GF-D8 (cell line): Measurements from ENCODE around the gene ZNF37A.
"Not testable (repeated sequence)": the region's sequence is repeated elsewhere in the genome, so short reads cannot be mapped to it uniquely, and the experiment has no call there.

Source experiments
- DNase-seq: peaks from one replicate; lab custom pipeline; 2025; lab: John Stamatoyannopoulos, UW

ZNF37A gene

DNA sequence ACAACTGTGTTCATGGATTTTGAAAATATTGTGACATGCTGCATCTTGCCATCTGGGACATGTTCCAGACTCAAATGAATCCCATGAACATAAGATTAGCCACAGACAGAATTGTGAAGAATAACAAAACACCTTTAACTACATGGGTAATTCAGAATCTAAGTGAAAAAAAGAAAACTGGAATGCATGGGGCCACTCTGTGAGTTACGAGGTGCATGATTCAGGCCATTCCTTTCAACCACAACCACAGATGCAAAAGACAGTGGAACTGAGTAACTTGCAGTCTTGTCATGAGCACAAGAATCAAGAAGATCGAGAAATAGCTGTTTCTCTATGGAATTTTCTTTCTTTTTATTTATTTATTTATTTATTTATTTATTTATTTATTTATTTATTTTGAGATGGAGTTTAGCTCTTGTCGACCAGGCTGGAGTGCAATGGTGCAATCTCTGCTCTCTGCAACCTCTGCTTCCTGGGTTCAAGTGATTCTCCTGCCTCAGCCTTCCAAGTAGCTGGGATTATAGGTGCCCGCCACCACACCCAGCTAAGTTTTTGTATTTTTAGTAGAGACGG lies 56.8 kb downstream of the ZNF37A start:
- not testable (repeated sequence) for DNase-seq

DNA sequence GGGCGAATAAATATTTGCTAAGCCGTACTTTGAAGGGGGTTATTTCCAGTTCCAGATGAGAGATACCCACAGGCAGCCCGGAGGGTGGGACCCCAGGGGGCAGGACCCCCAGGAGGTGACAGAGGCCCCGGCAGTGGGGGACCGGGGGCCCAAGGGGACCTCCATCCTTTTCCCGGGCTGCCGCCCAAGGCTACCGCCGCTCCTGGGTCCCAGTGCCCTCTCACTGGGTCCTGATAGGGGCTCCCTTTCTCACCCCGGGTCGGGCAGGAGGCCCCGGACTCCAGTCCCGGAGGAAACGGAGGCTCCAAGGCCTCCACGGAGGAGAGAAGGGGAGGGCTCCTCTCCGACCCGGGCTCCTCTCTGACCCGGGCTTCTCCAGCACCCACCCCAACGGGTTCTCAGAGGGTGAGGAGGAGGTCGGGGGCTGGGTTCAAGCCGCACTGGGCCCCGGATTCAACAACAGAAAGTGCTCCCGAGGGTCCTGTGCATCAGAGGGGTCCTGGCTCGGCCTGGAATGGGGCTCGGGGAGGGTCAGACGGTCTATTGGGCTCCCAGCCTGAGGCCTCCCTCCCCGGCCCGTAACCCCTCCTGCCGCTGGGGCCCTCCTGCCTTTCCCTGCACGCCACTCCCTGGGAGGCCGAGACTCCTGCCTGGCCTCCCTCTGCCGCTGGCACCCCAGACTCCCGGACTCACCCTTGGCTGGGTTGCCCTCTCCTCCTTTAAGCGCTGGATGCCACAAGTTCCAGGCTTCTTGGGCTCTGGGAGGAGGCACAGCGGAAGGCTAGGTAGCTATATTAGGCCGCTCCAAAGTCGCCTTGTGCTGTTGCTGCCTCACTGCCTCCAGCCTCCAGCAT lies 62.5 kb downstream of the ZNF37A start:
- no peak for DNase-seq

DNA sequence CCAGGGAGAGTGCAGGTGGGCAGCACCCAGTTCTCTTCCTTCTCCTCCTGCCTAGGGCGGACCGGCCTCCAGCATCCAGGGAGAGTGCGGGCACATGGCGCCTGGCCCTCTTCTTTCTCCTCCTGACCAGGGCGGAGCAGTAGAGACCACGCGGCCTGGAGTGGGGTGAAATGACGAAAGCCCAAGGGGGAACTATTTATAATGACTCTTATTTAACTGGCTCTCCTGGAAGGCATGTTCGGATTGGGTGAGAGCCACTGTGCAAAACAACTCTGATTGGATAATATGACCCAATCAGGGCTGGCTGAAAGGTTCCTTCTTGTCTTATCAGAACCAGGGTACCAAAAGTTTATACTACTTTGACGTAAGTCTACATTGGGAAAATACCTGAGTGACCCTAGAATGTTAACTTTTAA lies 63.1 kb downstream of the ZNF37A start:
- no peak for DNase-seq

DNA sequence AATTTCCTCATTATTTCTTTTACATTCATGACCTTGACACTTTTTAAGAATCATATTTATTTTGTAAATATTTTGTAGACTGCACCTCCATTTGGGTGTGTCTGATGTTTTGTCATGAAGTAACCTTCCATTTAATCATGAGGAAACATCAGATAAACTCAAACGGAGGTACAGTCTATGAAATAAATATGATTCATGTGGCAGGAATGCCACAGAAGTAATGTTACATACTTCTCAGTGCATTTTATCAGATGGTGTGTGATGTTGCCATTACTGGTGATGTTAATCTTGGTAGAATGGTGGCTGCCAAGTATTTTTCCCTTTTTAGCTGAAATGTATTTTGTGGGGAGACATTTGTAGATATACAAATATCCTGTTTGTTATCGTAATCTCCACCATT lies 64.9 kb downstream of the ZNF37A start:
- DNase-seq = no peak

DNA sequence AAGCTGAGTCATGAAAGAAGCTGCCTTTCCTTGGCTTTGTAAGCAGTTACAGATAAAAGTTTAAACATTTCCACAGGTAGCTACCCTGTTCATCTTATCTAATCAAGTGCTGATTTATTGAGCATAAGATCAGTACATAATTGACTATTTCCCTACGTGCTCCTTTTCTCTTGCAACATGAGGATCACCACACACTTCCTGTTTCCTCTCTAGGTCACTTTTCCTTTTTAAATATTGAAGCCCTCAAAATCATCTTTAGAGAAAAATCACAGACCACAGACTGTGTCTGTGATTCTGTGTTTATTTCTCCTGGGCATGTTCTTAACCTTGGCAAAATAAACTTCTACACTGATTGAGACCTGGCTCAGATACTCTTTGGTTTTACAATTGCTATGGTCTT lies 69.5 kb downstream of the ZNF37A start:
- DNase-seq = no peak

DNA sequence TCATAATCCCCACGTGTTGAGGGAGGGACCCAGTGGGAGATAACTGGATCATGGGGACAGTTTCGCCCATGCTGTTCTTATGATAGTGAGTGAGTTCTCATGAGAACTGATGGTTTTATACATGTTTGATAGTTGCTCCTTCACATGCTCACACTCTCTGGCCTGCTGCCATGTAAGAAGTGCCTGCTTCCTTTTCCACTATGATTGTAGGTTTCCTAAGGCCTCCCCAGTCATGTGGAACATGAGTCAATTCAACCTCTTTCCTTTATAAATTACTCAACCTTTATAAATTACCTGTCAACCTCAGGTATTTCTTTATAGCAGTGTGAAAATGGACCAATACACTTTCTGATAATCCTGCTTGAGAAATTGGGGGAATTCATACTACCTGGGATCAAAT lies 80.2 kb downstream of the ZNF37A start:
- DNase-seq = no peak

DNA sequence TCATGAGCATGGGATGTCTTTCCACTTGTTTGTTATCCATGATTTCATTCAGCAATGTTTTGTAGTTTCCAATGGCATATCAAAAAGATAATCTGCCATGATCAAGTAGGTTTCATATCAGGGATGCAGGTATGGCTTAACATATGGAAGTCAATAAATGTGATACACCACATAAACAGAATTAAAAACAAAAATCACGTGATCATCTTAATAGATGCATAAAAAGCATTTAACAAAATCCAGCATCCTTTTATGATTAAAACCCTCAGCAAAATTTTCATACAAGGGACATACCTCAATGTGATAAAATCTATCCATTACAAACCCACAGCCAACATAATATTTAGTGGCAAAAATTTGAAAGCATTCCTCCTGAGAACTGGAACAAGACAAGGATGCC lies 90.3 kb downstream of the ZNF37A start:
- DNase-seq = no peak
